Measurements from ENCODE around the gene ARMH1. TPM values are rescaled to one million over a fixed set of nuclear protein-coding genes. Genes with fewer than 3 reads are reported as not detected.

Gene ARMH1
- total and polyA plus RNA-seq, 8 donors, result 4.0 to 8.1 (median 6.3) TPM

- Histone ChIP-seq H3K27ac (no peak overlapping the region), H3K36me3 (peaks cover 0 to 100% of the 10 kb centered on the region in 2 donors), H3K27me3 (no peaks in the 10 kb centered on the region), H3K4me3 (no peak overlapping the region), H3K4me1 (no peaks in the 10 kb centered on the region), H3K9me3 (no peaks in the 10 kb centered on the region)
- ATAC-seq (peak; percentile 30), DNase-seq (peak in 2 of 4 donors; percentile 63 to 76)
- intact Hi-C loops (cut with DNase I), result no loop called here
- no peak for TF ChIP-seq CTCF (IDR thresholded peaks at IDR 0.05)
Measured at GRCh38 chr1:44645476-44646244, 28.9 kb upstream of the ARMH1 start.

- ATAC-seq (no peak), DNase-seq (no peak)
- peaks cover 0 to 100% of the 10 kb centered on the region in 2 donors for H3K36me3 ChIP-seq
- H3K4me3 ChIP-seq, result no peak overlapping the region
- intact Hi-C loops (cut with DNase I), result no loop called here
- H3K9me3 ChIP-seq, result no peaks in the 10 kb centered on the region
- no peaks in the 10 kb centered on the region for H3K27me3 ChIP-seq
- no peak for TF ChIP-seq CTCF (IDR thresholded peaks at IDR 0.05)
- H3K4me1 ChIP-seq, result no peaks in the 10 kb centered on the region
- no peak overlapping the region for H3K27ac ChIP-seq
Measured at GRCh38 chr1:44646261-44647110, 28.0 kb upstream of the ARMH1 start.

- ATAC-seq, result no peak
- H3K36me3 ChIP-seq, result peaks cover 0 to 94% of the 10 kb centered on the region in 2 donors
- H3K9me3 ChIP-seq, result no peaks in the 10 kb centered on the region
- no peak for DNase-seq
- H3K4me1 ChIP-seq, result no peaks in the 10 kb centered on the region
- H3K27me3 ChIP-seq, result no peaks in the 10 kb centered on the region
- no peak overlapping the region for H3K27ac ChIP-seq
- intact Hi-C loops (cut with DNase I), result no loop called here
- no peak overlapping the region for H3K4me3 ChIP-seq
- TF ChIP-seq CTCF (IDR thresholded peaks at IDR 0.05), result no peak
Measured at GRCh38 chr1:44647896-44648295, 26.6 kb upstream of the ARMH1 start.

- no peak overlapping the region for H3K27ac ChIP-seq
- ATAC-seq, result no peak
- no peak for TF ChIP-seq CTCF (IDR thresholded peaks at IDR 0.05)
- intact Hi-C loops (cut with DNase I), result no loop called here
- no peak for DNase-seq
- H3K4me3 ChIP-seq, result no peak overlapping the region
- no peaks in the 10 kb centered on the region for H3K27me3 ChIP-seq
- no peaks in the 10 kb centered on the region for H3K9me3 ChIP-seq
- no peaks in the 10 kb centered on the region for H3K4me1 ChIP-seq
- H3K36me3 ChIP-seq, result peaks cover 0 to 86% of the 10 kb centered on the region in 2 donors
Measured at GRCh38 chr1:44648529-44649250, 25.8 kb upstream of the ARMH1 start.

Measured in left lung (tissue), 10 donors.